ENCODE measurements around the gene EPB41L5. TPM values are rescaled to one million over a fixed set of nuclear protein-coding genes. Genes with fewer than 3 reads are reported as not detected.

EPB41L5 gene
- total and polyA plus RNA-seq, 2 donors (not counting 3 experiments of a cell fraction or from before 2014, with no cell fraction given): 8.4 to 13.6 TPM

GRCh38 chr2:120206022-120206581, 193.2 kb downstream of the EPB41L5 start:
- dilution Hi-C loops (cut with MboI; ENCODE audit: extremely low pct_ligation_motif_present, low sequenced_read_pairs): no loop called here

More at GRCh38 chr2:120206022-120206581, 193.2 kb downstream of the EPB41L5 start:
- ChIA-PET CTCF (interaction anchor here (1.2 to 5.9 kb wide), 7 partner anchors 13 to 108 kb away, joined by 3 to 42 read pairs (median 5); partner anchors contain the start of gene TMEM185B), POLR2A (no interaction called here)
- BruUV-seq (replicated peaks): no TSS peak
- H3K9me1 ChIP-seq (replicated peaks; ENCODE audit: control insufficient read depth, extremely low read depth, insufficient read depth, low read length): no peaks in the 10 kb centered on the region
- H3K27me3 ChIP-seq (ENCODE audit: control insufficient read depth in 2 of 2, insufficient read depth in 2 of 2, low read length in 2 of 2): no peaks in the 10 kb centered on the region
- H3K36me3 ChIP-seq (ENCODE audit: control insufficient read depth in 2 of 2, extremely low read depth in 1 of 2, insufficient read depth in 2 of 2, low read length in 2 of 2): no peaks in the 10 kb centered on the region
- FAIRE-seq (no peak), DNase-seq (ENCODE audit: low read depth, low spot score) (no peak)
- no peak overlapping the region for H2AFZ ChIP-seq (ENCODE audit: low read depth, low read length)
- no peak overlapping the region for H3K4me3 ChIP-seq (replicated peaks in 1 of 3; ENCODE audit: insufficient read depth in 1 of 3, low read depth in 1 of 3, low read length in 3 of 3)
- no peak for TF ChIP-seq EZH2 (IDR thresholded peaks at IDR 0.05; ENCODE audit: borderline replicate concordance, low read depth, low read length, severe bottlenecking)
- no peak for TF ChIP-seq FOS (IDR thresholded peaks at IDR 0.05; ENCODE audit: borderline replicate concordance, insufficient read depth, low read length)
- TF ChIP-seq POLR2AphosphoS5 (IDR thresholded peaks at IDR 0.05; ENCODE audit: insufficient read depth, low read depth, low read length): no peak
- peak; percentile 52 to 65 for TF ChIP-seq CTCF (IDR thresholded peaks at IDR 0.05; ENCODE audit: extremely low read depth in 1 of 2, insufficient read depth in 1 of 2, low read depth in 1 of 2, low read length in 2 of 2)
- TF ChIP-seq JUN (IDR thresholded peaks at IDR 0.05; ENCODE audit: borderline replicate concordance, insufficient read depth, insufficient read length, low read depth): no peak
- no peaks in the 10 kb centered on the region for H3K4me1 ChIP-seq (ENCODE audit: control insufficient read depth, extremely low read depth, insufficient read depth, low read length)
- intact Hi-C loops (cut with micrococcal nuclease): loop anchor here (1.0 to 5.0 kb wide), 2 partner anchors 107 to 476 kb away; no protein-coding TSS in a partner anchor
- no peak overlapping the region for H3K9ac ChIP-seq (replicated peaks; ENCODE audit: extremely low read depth, insufficient read depth, low read length)
- H3K79me2 ChIP-seq (ENCODE audit: control insufficient read depth, insufficient read depth, low read length): no peaks in the 10 kb centered on the region
- no peaks in the 10 kb centered on the region for H3K9me3 ChIP-seq (replicated peaks; ENCODE audit: control insufficient read depth, insufficient read depth, low read length)
- no peaks in the 10 kb centered on the region for H4K20me1 ChIP-seq (replicated peaks; ENCODE audit: control insufficient read depth, extremely low read depth, insufficient read depth, low read length)
- no peak overlapping the region for H3K27ac ChIP-seq (ENCODE audit: insufficient read depth, low read depth, low read length)
- no peak overlapping the region for H3K4me2 ChIP-seq (ENCODE audit: insufficient read depth, low read length)
